ENCODE measurements around the gene TGIF1.

Gene TGIF1

GRCh38 chr18:3420919-3421279, 29.1 kb upstream of the TGIF1 start:
- no peak overlapping the region for H3K4me3 ChIP-seq (ENCODE audit: low read length)
- TF ChIP-seq ZNF274 (IDR thresholded peaks at IDR 0.05; ENCODE audit: low read depth, low read length) = no peak

GRCh38 chr18:3422905-3423304, 27.1 kb upstream of the TGIF1 start:
- H3K4me3 ChIP-seq (ENCODE audit: low read length) = no peak overlapping the region

GRCh38 chr18:3424280-3424890, 25.6 kb upstream of the TGIF1 start:
- no peak overlapping the region for H3K4me3 ChIP-seq (ENCODE audit: low read length)
- TF ChIP-seq ZNF274 (IDR thresholded peaks at IDR 0.05; ENCODE audit: low read depth, low read length) = no peak

More at GRCh38 chr18:3422905-3423304, 27.1 kb upstream of the TGIF1 start:
- no peak for TF ChIP-seq ZNF274 (IDR thresholded peaks at IDR 0.05; ENCODE audit: low read depth, low read length)

- TF ChIP-seq ZNF274 (IDR thresholded peaks at IDR 0.05; ENCODE audit: low read depth, low read length) = no peak
- H3K4me3 ChIP-seq (ENCODE audit: low read length) = no peak overlapping the region
These were observed 24.9 kb upstream of the TGIF1 start for GRCh38 chr18:3425030-3425429.

- no peak for TF ChIP-seq ZNF274 (IDR thresholded peaks at IDR 0.05; ENCODE audit: low read depth, low read length)
- H3K4me3 ChIP-seq (ENCODE audit: low read length) = no peak overlapping the region
These were observed 24.5 kb upstream of the TGIF1 start for GRCh38 chr18:3425446-3425845.

- H3K4me3 ChIP-seq (ENCODE audit: low read length) = no peak overlapping the region
- TF ChIP-seq ZNF274 (IDR thresholded peaks at IDR 0.05; ENCODE audit: low read depth, low read length) = no peak
These were observed 23.9 kb upstream of the TGIF1 start for GRCh38 chr18:3426074-3426473.

GRCh38 chr18:3427944-3428343, 22.0 kb upstream of the TGIF1 start:
- no peak for TF ChIP-seq ZNF274 (IDR thresholded peaks at IDR 0.05; ENCODE audit: low read depth, low read length)
- no peak overlapping the region for H3K4me3 ChIP-seq (ENCODE audit: low read length)

- H3K4me3 ChIP-seq (ENCODE audit: low read length) = no peak overlapping the region
- no peak for TF ChIP-seq ZNF274 (IDR thresholded peaks at IDR 0.05; ENCODE audit: low read depth, low read length)
These were observed 20.9 kb upstream of the TGIF1 start for GRCh38 chr18:3429121-3429520.

GRCh38 chr18:3434685-3435084, 15.3 kb upstream of the TGIF1 start:
- TF ChIP-seq ZNF274 (IDR thresholded peaks at IDR 0.05; ENCODE audit: low read depth, low read length) = no peak
- no peak overlapping the region for H3K4me3 ChIP-seq (ENCODE audit: low read length)

- H3K4me3 ChIP-seq (ENCODE audit: low read length) = no peak overlapping the region
- no peak for TF ChIP-seq ZNF274 (IDR thresholded peaks at IDR 0.05; ENCODE audit: low read depth, low read length)
These were observed 9.6 kb upstream of the TGIF1 start for GRCh38 chr18:3440341-3440740.

GRCh38 chr18:3441290-3441689, 8.7 kb upstream of the TGIF1 start:
- TF ChIP-seq ZNF274 (IDR thresholded peaks at IDR 0.05; ENCODE audit: low read depth, low read length) = no peak
- H3K4me3 ChIP-seq (ENCODE audit: low read length) = no peak overlapping the region

- no peak overlapping the region for H3K4me3 ChIP-seq (ENCODE audit: low read length)
- TF ChIP-seq ZNF274 (IDR thresholded peaks at IDR 0.05; ENCODE audit: low read depth, low read length) = no peak
These were observed 7.1 kb upstream of the TGIF1 start for GRCh38 chr18:3442919-3443318.

GRCh38 chr18:3444296-3444695, 5.7 kb upstream of the TGIF1 start:
- H3K4me3 ChIP-seq (ENCODE audit: low read length) = no peak overlapping the region
- no peak for TF ChIP-seq ZNF274 (IDR thresholded peaks at IDR 0.05; ENCODE audit: low read depth, low read length)

GRCh38 chr18:3444954-3445353, 5.0 kb upstream of the TGIF1 start:
- no peak overlapping the region for H3K4me3 ChIP-seq (ENCODE audit: low read length)
- TF ChIP-seq ZNF274 (IDR thresholded peaks at IDR 0.05; ENCODE audit: low read depth, low read length) = no peak

- peak overlapping the region; percentile 94 for H3K4me3 ChIP-seq (ENCODE audit: low read length)
- no peak for TF ChIP-seq ZNF274 (IDR thresholded peaks at IDR 0.05; ENCODE audit: low read depth, low read length)
These were observed 2.7 kb upstream of the TGIF1 start for GRCh38 chr18:3447068-3447894.

Measured in GM08714 (cell line).